ENCODE measurements around the gene TAS2R14.

DNA sequence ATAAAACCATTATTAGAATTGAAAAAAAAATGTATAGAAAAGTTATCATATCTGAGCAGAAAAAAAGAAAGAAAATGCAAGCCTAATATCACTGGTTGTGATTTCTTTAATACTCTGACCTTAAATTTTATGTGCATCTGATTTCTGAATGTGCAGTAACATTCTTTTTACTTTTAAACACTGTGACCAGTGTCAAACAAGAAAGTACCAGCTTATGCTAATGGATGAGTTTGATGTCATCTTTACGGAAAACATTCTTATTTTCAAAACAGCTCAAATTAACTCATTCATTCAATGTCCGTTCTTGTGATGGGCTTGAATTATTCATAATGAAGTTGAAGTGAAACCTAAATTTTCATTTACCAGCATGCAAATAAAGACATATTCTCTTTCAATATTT lies 47.7 kb upstream of the TAS2R14 start, which contains the start of gene TAS2R50:
- TF ChIP-seq EZH2phosphoT487 (conservative IDR thresholded peaks at IDR 0.05; ENCODE audit: low read length), result no peak
- TF ChIP-seq, protein P1, sequence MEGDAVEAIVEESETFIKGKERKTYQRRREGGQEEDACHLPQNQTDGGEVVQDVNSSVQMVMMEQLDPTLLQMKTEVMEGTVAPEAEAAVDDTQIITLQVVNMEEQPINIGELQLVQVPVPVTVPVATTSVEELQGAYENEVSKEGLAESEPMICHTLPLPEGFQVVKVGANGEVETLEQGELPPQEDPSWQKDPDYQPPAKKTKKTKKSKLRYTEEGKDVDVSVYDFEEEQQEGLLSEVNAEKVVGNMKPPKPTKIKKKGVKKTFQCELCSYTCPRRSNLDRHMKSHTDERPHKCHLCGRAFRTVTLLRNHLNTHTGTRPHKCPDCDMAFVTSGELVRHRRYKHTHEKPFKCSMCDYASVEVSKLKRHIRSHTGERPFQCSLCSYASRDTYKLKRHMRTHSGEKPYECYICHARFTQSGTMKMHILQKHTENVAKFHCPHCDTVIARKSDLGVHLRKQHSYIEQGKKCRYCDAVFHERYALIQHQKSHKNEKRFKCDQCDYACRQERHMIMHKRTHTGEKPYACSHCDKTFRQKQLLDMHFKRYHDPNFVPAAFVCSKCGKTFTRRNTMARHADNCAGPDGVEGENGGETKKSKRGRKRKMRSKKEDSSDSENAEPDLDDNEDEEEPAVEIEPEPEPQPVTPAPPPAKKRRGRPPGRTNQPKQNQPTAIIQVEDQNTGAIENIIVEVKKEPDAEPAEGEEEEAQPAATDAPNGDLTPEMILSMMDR (IDR thresholded peaks at IDR 0.05; ENCODE audit: insufficient read depth, low read length, poor library complexity, severe bottlenecking), result no peak

All from SU-DHL-6 (cell line).